ENCODE measurements around the gene FAM53A. TPM values are rescaled to one million over a fixed set of nuclear protein-coding genes. Genes with fewer than 3 reads are reported as not detected.
"Not testable (repeated sequence)": the region's sequence is repeated elsewhere in the genome, so short reads cannot be mapped to it uniquely, and the experiment has no call there.

FAM53A gene
- total RNA-seq, 1 donor from 2014 or later: 4.3 TPM

- no peak overlapping the region for H3K27ac Mint-ChIP-seq (ENCODE audit: unreplicated experiment)
- no peak for TF ChIP-seq CTCF (conservative IDR thresholded peaks at IDR 0.05)
- no peak overlapping the region for H3K4me3 Mint-ChIP-seq
- no peak for DNase-seq (ENCODE audit: low read depth, low spot score)
- H3K4me1 Mint-ChIP-seq: no peaks in the 10 kb centered on the region
- H3K36me3 Mint-ChIP-seq (ENCODE audit: low read depth): no peaks in the 10 kb centered on the region
- no peaks in the 10 kb centered on the region for H3K27me3 Mint-ChIP-seq (ENCODE audit: low read depth)
- H3K9me3 Mint-ChIP-seq: no peaks in the 10 kb centered on the region
Measured at GRCh38 chr4:1608196-1608820, 75.8 kb downstream of the FAM53A start.

- H3K9me3 Mint-ChIP-seq; H3K4me1 Mint-ChIP-seq; H3K27ac Mint-ChIP-seq (ENCODE audit: unreplicated experiment); H3K36me3 Mint-ChIP-seq (ENCODE audit: low read depth); DNase-seq (ENCODE audit: low read depth, low spot score); H3K27me3 Mint-ChIP-seq (ENCODE audit: low read depth); H3K4me3 Mint-ChIP-seq: not testable (repeated sequence)
Measured at GRCh38 chr4:1607436-1608195, 76.5 kb downstream of the FAM53A start.

- Mint-ChIP-seq H3K9me3 (no peaks in the 10 kb centered on the region), H3K27me3 (ENCODE audit: low read depth) (no peaks in the 10 kb centered on the region), H3K4me1 (peaks cover 4% of the 10 kb centered on the region), H3K36me3 (ENCODE audit: low read depth) (no peaks in the 10 kb centered on the region), H3K27ac (ENCODE audit: unreplicated experiment) (no peak overlapping the region), H3K4me3 (no peak overlapping the region)
- TF ChIP-seq CTCF (conservative IDR thresholded peaks at IDR 0.05): no peak
- no peak for DNase-seq (ENCODE audit: low read depth, low spot score)
Measured at GRCh38 chr4:1604706-1605205, 79.4 kb downstream of the FAM53A start.

- no peak overlapping the region for H3K27ac Mint-ChIP-seq (ENCODE audit: unreplicated experiment)
- no peaks in the 10 kb centered on the region for H3K27me3 Mint-ChIP-seq (ENCODE audit: low read depth)
- no peaks in the 10 kb centered on the region for H3K36me3 Mint-ChIP-seq (ENCODE audit: low read depth)
- TF ChIP-seq CTCF (conservative IDR thresholded peaks at IDR 0.05): no peak
- no peaks in the 10 kb centered on the region for H3K9me3 Mint-ChIP-seq
- peaks cover 4% of the 10 kb centered on the region for H3K4me1 Mint-ChIP-seq
- no peak overlapping the region for H3K4me3 Mint-ChIP-seq
- DNase-seq (ENCODE audit: low read depth, low spot score): no peak
Measured at GRCh38 chr4:1604181-1604705, 79.9 kb downstream of the FAM53A start.

- no peak for TF ChIP-seq CTCF (conservative IDR thresholded peaks at IDR 0.05)
- Mint-ChIP-seq H3K4me3 (no peak overlapping the region), H3K4me1 (peaks cover 4% of the 10 kb centered on the region), H3K27me3 (ENCODE audit: low read depth) (no peaks in the 10 kb centered on the region), H3K9me3 (no peaks in the 10 kb centered on the region), H3K27ac (ENCODE audit: unreplicated experiment) (no peak overlapping the region), H3K36me3 (ENCODE audit: low read depth) (no peaks in the 10 kb centered on the region)
- DNase-seq (ENCODE audit: low read depth, low spot score): no peak
Measured at GRCh38 chr4:1603413-1604135, 80.5 kb downstream of the FAM53A start.

Data from neural crest cell (in vitro differentiated cells).